Esophagus muscularis mucosa (tissue), 4 donors: Measurements from ENCODE around the gene CAMKK2. TPM values are rescaled to one million over a fixed set of nuclear protein-coding genes. Genes with fewer than 3 reads are reported as not detected.

Experiments
- DNase-seq: peaks from one replicate; pipeline ENCODE4 v3.0.0-alpha.2; 2017; ENCODE audit errors: extremely low spot score
- H3K27ac ChIP-seq, 4 donors: fragments of 200-600 bp; sonication (generic); replicated peaks in 1 of 4; 1 replicate in 3 of 4; 2 replicates in 1 of 4; pipeline ENCODE4 v1.5.1; 2016 to 2019; ENCODE audit warnings: mild to moderate bottlenecking in 1 of 4
- H3K27me3 ChIP-seq, 4 donors: fragments of 200-600 bp; sonication (generic); one replicate each; pipeline versions ENCODE4 v1.5.1 to v1.6.0; 2016 to 2019
- H3K36me3 ChIP-seq, 4 donors: fragments of 200-600 bp; sonication (generic); one replicate each; pipeline ENCODE4 v1.5.1; 2016 to 2019
- H3K4me1 ChIP-seq, 4 donors: fragments of 200-600 bp; sonication (generic); one replicate each; pipeline ENCODE4 v1.5.1; 2016 to 2019
- H3K4me3 ChIP-seq, 4 donors: fragments of 200-600 bp; sonication (generic); 1 replicate in 2 of 4; 2 replicates in 2 of 4; pipeline ENCODE4 v1.5.1; 2016 to 2019; ENCODE audit warnings: mild to moderate bottlenecking in 4 of 4, moderate library complexity in 1 of 4
- H3K9me3 ChIP-seq, 4 donors: fragments of 200-600 bp; sonication (generic); 1 replicate in 3 of 4; 2 replicates in 1 of 4; pipeline ENCODE4 v1.5.1; 2016 to 2019
- EP300 ChIP-seq: sonication (generic); formaldehyde crosslinking; IDR thresholded peaks from one replicate; pipeline ENCODE4 v1.6.1; 2017; ENCODE audit warnings: antibody characterized with exemption
- POLR2A ChIP-seq: fragments of 450-650 bp; IDR thresholded peaks from one replicate; pipeline ENCODE4 v1.6.1; 2017; ENCODE audit warnings: antibody characterized with exemption, moderate library complexity, mild to moderate bottlenecking, low read depth
- POLR2AphosphoS5 ChIP-seq, 2 donors: sonication (generic); formaldehyde crosslinking; IDR thresholded peaks; one replicate each; pipeline ENCODE4 v1.6.1; 2017; ENCODE audit warnings: antibody characterized with exemption in 2 of 2
- WGBS: methylation state at CpG from one replicate; pipeline ENCODE4 v1.1.5; 2018; 5-methylcytosine and 5-hydroxymethylcytosine counted together
- intact Hi-C: fragments of 100-400 bp; cut with DNase I; formaldehyde crosslinking; loops from one replicate; pipeline ENCODE4 v1.15.1; 2023
- total RNA-seq, 4 donors: library from RNA; depleted of rRNA; stranded (reverse); fragments of >200 nt; gene quantifications; one replicate each; pipeline versions ENCODE4 v1.1.0 to v1.2.1, GENCODE V29; 2016
- TF ChIP-seq, protein P1 (sequence below), 3 experiments: fragments of 200-600 bp in 2 of 3; fragments of 450-650 bp in 1 of 3; sonication (generic) in 2 of 3; IDR thresholded peaks; one replicate each; pipeline ENCODE4 v1.5.1; 2017 to 2019; ENCODE audit warnings: antibody characterized with exemption in 3 of 3, mild to moderate bottlenecking in 2 of 3, moderate library complexity in 1 of 3

The CAMKK2 gene
- total RNA-seq, 4 donors from 2014 or later = 23.9 to 45.0 (median 37.4) TPM

DNA sequence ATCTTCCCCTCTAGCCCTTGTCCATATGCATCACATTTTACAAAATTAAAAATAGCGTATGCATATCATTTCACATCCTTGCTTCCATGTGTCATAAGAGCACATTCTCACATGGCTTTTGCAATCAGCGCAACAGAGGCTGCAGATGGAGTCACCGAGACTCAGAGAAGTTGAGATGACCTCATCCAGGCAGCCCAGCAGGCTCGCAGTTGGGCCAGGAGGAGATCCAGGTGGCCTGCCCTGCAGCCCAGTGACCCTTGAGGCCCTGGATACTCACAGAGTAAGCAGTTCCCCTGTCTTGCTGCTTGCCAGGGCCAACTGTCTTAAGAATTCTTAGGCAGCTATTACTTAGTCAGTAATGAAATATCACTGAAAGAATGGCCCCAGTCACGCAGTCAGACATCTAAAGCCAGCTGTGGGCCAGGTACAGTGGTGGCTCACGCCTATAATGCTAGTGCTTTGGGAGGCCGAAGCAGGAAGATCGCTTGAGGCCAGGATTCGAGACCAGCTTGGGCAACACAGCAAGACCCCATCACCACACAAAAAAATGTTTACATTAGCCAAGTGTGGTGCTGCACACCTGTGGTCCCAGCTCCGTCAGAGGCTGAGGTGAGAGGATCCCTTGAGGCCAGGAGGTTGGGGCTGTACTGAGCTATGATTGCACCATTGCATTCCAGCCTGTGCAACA lies 9.1 kb downstream of the CAMKK2 start:
- intact Hi-C loops = no loop called here

DNA sequence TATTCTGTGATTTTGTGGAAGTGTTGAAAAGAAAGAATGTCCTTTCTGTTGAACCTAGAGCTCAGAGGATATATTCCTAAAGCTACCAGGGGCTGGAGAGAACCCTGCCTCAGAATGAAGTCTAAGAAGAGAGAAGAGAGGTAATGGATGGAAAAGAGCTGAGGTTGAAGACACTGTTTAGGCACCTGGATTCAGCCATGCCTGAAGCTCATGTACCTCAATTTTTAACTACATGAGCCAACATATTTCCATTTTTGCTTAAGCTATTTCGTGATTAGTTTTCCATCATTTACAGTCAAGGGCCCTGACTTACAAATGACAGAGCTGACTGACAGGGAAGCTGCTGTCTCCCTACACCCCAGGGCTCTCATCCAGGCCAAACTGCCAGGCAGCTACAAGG lies 10.7 kb downstream of the CAMKK2 start:
- intact Hi-C loops = no loop called here
- peaks cover 14 to 64% (median 53%) of the 10 kb centered on the region in 4 donors for H3K4me1 ChIP-seq

More for the DNA sequence above, 9.1 kb downstream of the CAMKK2 start:
- peaks cover 14 to 57% (median 46%) of the 10 kb centered on the region in 4 donors for H3K4me1 ChIP-seq
- 90% methylated on average over 10 of the region's 10 CpGs for WGBS
- DNase-seq = no peak
- H3K36me3 ChIP-seq = peaks cover 0 to 14% (median 10%) of the 10 kb centered on the region in 4 donors
- H3K27ac ChIP-seq = no peak overlapping the region
- no peaks in the 10 kb centered on the region for H3K9me3 ChIP-seq
- H3K27me3 ChIP-seq = no peaks in the 10 kb centered on the region
- no peak overlapping the region for H3K4me3 ChIP-seq
- TF ChIP-seq EP300 = no peak
- TF ChIP-seq, protein P1, sequence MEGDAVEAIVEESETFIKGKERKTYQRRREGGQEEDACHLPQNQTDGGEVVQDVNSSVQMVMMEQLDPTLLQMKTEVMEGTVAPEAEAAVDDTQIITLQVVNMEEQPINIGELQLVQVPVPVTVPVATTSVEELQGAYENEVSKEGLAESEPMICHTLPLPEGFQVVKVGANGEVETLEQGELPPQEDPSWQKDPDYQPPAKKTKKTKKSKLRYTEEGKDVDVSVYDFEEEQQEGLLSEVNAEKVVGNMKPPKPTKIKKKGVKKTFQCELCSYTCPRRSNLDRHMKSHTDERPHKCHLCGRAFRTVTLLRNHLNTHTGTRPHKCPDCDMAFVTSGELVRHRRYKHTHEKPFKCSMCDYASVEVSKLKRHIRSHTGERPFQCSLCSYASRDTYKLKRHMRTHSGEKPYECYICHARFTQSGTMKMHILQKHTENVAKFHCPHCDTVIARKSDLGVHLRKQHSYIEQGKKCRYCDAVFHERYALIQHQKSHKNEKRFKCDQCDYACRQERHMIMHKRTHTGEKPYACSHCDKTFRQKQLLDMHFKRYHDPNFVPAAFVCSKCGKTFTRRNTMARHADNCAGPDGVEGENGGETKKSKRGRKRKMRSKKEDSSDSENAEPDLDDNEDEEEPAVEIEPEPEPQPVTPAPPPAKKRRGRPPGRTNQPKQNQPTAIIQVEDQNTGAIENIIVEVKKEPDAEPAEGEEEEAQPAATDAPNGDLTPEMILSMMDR (IDR thresholded peaks at IDR 0.05) = no peak
- TF ChIP-seq POLR2A = no peak

DNA sequence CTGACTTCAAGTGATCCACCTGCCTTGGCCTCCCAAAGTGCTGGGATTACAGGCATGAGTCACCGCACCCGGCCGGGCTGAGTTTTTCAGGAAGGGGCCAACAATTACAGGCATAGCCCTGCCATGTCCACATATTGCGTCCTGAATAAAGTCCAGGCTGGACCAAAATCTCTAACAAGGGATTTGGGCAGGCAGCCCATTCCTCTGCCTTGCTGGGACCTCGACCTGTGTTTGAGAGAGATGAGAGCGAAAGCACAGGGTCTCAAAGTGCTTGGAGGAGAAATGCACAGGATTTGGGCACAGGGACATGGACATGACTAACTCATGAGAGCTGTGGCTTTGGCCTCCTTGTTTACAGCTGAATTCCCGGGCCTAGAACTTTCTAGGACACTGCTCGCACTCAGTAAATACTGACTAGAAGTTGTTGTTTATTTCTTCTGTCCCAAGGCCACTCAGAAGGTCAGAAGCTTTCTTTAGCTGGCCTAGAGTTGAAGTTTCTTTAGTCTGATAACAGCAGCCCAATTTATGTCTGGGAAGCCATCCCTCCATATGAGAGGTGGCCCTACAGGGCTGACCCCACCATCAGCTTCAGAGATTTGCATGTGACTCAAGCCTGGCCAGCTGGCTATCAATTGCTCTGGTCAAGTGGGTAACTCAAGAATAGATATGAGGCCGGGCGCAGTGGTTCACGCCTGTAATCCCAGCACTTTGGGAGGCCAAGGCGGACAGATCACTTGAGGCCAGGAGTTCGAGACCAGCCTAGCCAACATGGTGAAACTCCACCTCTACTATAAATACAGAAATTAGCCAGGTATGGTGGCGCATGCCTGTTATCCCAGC lies 11.7 kb downstream of the CAMKK2 start:
- no peak overlapping the region for H3K4me3 ChIP-seq
- intact Hi-C loops = no loop called here
- H3K9me3 ChIP-seq = no peaks in the 10 kb centered on the region
- WGBS = 79% methylated on average over 11 of the region's 14 CpGs
- H3K36me3 ChIP-seq = no peaks in the 10 kb centered on the region
- H3K4me1 ChIP-seq = peaks cover 16 to 62% (median 53%) of the 10 kb centered on the region in 4 donors
- no peak for TF ChIP-seq EP300
- TF ChIP-seq POLR2A = no peak
- TF ChIP-seq, protein P1 (IDR thresholded peaks at IDR 0.05) = no peak
- no peak for TF ChIP-seq POLR2AphosphoS5 (IDR thresholded peaks at IDR 0.05)
- H3K27ac ChIP-seq = peak overlapping the region in 3 of 4 donors; percentile 39 to 58 (median 50)
- H3K27me3 ChIP-seq = no peaks in the 10 kb centered on the region
- DNase-seq = no peak

More for the DNA sequence above, 10.7 kb downstream of the CAMKK2 start:
- H3K27ac ChIP-seq = no peak overlapping the region
- WGBS = 100% methylated on average over 1 of the region's 1 CpG
- peaks cover 0 to 3% (median 0%) of the 10 kb centered on the region in 4 donors for H3K36me3 ChIP-seq
- no peak for DNase-seq
- H3K4me3 ChIP-seq = no peak overlapping the region
- TF ChIP-seq, protein P1 (IDR thresholded peaks at IDR 0.05) = no peak
- TF ChIP-seq POLR2AphosphoS5 (IDR thresholded peaks at IDR 0.05) = no peak
- no peak for TF ChIP-seq EP300
- TF ChIP-seq POLR2A = no peak
- H3K27me3 ChIP-seq = no peaks in the 10 kb centered on the region
- H3K9me3 ChIP-seq = no peaks in the 10 kb centered on the region

DNA sequence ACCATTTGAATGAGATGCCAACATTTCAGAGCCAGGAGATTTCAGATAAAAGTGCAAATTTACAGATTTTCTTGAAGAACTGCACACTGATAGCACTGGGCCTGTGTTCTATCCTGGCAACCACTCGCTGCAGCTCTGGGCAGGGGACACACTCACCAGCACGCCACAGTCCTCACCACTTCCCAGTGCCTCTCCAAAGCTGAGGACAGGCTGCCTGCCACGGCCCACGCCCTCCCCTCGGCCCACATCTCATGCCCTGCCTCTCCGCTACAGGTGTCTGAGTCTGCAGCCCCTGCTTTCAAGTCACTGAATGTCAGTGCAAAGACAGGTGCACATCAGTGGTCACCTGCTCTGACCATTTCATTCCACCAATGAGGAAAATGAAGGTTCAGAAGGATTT lies 12.7 kb downstream of the CAMKK2 start:
- intact Hi-C loops = no loop called here
- no peaks in the 10 kb centered on the region for H3K27me3 ChIP-seq
- no peak overlapping the region for H3K4me3 ChIP-seq
- H3K27ac ChIP-seq = peak overlapping the region in 1 of 4 donors; percentile 58
- WGBS = 96% methylated on average over 6 of the region's 6 CpGs
- no peaks in the 10 kb centered on the region for H3K36me3 ChIP-seq
- H3K4me1 ChIP-seq = peaks cover 23 to 64% (median 53%) of the 10 kb centered on the region in 4 donors
- DNase-seq = no peak
- TF ChIP-seq POLR2A (no peak), EP300 (no peak), POLR2AphosphoS5 (IDR thresholded peaks at IDR 0.05) (no peak)
- TF ChIP-seq, protein P1 (IDR thresholded peaks at IDR 0.05) = no peak
- no peaks in the 10 kb centered on the region for H3K9me3 ChIP-seq
